T-helper 22 cell (primary cell): Measurements from ENCODE around the gene WDR19.
"Not testable (repeated sequence)": the region's sequence is repeated elsewhere in the genome, so short reads cannot be mapped to it uniquely, and the experiment has no call there.

Experiments
- DNase-seq: peaks from one replicate; pipeline ENCODE4 v3.0.0-alpha.2; 2020; ENCODE audit warnings: low read depth

Gene WDR19

DNA sequence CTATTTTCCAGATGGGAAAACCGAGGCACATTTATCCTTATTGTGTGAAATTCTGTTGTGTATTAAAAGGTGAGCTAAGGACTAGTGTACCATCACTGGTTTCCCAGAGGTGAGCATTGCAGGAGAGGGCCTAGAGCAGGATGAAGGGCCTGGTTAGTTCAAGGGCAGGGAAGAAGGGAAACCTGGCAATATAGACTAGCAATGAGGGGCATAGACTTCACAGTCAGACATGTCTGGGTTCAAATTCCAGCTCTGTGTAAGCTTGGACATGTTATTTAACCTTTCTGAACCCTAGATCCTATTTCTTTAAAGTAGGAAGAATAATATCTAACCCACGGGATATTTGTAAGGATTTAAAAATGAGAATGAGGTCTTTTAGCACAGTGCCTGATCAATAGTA is 50.8 kb downstream of the WDR19 start:
- no peak for DNase-seq

DNA sequence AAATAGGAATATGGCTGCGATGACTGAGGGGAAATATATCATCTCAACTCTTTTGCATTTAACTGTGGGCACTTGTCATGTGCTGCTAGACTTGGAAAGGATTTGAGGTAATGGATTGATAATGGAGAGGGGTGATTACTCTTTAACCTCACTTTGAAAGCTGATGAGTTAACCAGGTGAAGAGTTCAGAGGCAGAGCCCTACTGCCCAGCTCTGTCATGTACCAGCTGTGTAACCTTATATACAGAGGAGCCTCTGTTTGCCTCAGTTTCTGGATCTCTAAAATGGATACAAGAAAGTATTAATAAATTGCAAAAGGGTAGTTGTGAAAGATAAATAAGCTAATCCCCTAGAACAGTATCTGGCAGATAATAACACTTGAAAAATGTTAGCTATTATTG is 51.5 kb downstream of the WDR19 start:
- no peak for DNase-seq

DNA sequence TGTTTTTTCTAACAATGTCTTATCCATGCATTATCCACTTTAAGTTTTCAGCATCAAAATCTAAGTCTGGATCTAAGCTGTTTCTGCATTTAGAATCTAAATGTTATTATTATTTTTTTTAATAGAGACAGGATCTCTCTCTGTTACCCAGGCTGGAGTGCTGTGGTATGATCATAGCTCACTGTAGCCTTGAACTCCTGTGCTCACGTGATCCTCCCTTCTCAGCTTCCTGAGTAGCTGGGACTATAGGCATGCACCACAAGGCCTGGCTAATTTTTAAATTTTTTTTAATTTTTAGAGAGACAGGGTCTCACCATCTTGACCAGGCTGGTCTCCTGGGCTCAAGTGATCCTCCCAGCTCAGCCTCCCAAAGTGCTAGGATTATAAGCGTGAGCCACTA is 52.7 kb downstream of the WDR19 start:
- no peak for DNase-seq

DNA sequence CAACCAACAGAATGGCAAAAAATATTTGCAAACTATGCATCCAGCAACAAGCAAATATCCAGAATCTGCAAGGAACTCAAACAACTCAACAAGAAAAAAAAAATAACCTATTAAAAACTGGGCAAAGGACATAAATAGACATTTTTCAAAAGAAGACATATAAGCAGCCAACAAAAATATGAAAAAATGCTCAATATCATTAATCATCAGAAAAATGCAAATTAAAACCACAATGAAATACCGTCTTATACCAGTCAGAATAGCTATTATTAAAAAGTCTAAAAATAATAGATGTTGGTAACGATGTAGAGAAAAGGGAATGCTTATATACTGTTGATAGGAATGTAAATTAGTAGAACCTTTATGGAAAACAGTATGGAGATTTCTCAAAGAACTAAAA is 53.4 kb downstream of the WDR19 start:
- DNase-seq, result no peak

DNA sequence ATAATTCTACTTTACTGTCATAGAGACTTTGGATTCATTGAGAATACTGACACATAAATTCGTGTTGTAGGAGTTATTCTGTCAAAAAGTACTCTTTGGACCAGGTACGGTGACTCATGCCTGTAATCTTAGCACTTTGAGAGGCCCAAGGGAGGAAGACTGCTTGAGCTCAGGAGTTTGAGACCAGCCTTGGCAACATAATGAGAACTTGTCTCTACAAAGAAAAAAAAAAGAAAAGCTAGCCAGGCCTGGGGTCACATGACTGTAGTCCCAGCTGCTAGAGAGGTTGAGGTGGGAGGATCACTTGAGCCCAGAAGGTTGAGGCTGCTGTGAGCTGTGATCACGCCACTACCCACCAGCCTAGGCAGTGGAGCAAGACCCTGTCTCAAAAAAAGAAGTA is 54.9 kb downstream of the WDR19 start:
- DNase-seq, result no peak

DNA sequence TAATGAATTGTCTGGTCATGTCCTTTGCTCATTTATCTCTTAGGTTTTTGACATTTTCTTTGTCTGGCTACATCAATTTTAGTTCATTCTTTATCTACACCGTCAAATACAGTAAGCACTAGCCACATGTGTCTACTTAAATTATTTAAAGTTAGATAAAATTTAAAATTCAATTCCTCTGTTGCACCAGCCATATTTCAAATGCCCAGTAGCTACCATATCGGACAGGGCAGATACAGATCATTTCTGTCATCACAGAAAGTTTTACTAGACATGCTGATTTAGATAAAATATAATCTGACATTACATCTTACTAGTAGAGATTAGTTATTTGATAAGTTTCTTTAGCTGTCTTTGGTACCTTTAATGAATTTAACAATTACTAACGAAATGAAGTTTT is 61.1 kb downstream of the WDR19 start:
- no peak for DNase-seq

DNA sequence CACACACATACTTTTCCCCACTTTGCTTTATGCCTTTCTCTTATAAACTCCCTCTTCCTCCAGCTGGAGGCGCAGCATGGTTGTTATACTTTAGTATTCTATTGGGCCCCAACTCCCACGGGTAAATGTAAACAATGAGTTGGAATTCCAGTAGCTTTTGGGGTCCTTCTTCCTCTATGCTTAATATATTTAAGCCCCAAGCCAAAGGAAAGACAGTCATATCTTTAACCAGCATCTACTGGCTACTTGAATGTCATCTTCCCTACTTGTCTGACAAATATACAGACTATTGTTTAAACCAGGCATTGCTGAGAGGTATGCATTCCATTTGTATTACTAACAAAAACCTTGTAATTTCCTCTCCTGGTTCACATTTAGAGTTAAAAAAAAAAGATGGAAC is 72.9 kb downstream of the WDR19 start:
- no peak for DNase-seq

DNA sequence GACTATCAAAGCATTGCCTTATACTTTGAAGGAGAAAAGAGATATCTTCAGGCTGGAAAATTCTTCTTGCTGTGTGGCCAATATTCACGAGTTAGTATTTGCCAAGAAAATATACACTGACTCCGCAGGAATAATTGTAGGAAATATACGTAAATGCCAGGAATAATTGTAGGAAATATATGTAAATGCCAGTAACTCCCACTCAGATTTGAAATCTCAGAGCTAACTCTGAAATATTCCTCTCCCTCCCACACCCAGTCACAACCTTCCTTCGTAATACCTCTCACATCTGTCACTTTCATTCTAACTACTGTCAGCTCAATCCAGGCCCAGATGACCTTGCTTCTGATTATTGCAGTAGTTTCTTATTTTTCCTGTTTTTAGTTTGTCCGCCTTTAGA is 73.5 kb downstream of the WDR19 start:
- DNase-seq, result no peak

DNA sequence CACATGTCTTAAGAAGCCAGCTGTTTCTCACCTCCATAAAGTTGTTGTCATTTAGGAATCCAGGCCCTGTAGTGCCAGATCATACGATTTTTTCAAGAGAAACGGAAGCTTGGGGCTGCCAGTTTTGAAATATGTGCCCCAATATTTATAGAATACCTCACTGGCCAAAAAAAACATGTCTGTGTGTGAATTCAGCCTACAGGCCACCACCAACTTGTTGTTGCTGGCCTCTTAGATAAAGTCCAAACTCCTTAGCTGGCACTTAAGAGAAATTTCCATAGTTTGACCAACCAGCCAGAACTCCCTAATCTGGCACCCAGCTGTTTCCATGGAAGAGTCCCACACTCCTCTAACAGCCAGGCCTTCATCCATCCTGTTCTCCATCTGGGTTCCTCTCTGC is 74.1 kb downstream of the WDR19 start:
- DNase-seq, result no peak

DNA sequence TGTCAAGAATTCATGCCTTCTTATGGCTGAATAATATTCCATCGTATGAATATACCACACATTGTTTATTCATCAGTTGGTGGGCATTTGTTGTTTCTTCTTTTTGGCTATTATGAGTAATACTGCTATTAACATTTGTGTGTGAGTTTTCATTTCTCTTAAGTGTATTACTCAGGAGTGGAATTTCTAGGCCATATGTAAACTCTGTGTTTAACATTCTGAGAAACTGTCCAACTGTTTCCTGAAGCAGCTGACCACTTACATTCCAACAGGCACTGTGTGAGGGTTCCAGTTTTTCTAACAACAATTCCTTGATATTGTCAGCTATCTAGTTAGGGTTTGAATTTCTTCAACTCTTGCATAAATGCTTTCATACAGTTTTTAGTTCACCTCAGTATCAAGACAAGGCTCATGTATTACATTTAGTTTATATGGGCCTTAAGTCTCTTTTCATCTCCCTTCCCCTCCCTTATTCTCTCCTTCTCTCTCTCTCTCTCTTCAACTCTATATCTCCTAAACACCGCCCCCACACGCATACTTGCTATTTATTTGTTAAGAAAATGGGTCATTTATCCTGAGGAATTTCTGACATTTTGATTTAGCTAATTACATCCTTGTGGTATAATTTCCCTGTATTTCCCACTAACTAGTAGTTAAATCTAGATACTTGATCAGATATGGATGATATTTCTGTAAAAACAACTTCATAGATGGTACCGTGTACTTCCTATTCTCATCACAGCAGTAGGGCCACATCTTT is 77.4 kb downstream of the WDR19 start:
- no peak for DNase-seq

DNA sequence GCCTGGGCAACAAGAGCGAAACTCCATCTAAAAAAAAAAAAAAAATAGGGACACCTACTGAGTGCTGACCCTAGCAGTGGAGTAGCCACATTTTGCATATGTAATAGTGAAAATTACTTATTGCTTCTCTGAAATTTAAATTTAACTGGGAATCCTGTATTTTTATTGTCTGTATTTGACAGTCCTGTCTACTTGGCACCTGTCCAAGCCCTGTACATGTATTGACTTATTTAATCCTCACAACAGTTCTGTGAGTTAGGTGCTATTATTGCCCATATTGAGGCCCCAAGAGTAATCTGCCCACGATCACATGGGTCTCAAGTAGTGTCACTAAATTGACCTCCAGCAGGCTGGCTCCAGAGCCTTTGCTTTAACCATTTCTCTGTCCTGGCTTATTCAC is 81.6 kb downstream of the WDR19 start:
- no peak for DNase-seq

DNA sequence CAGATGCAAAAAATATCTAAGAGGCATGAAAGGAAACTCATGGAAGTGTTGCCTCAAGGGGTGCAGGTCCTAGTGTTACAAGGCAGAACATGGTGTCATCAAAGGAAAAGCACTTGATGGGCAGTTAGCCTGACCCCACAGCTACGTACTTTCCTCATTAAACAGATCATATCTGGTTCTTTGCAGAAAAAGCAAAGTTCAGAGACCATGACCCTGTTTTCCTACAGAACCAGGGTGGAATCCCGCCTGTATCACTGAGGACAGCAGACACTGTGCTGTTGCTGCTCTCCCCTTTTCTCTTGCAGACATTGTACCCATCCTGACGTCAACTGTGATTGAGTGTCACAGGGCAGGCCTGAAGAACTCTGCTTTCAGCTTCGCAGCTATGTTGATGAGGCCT is 92.2 kb downstream of the WDR19 start:
- DNase-seq, result no peak

DNA sequence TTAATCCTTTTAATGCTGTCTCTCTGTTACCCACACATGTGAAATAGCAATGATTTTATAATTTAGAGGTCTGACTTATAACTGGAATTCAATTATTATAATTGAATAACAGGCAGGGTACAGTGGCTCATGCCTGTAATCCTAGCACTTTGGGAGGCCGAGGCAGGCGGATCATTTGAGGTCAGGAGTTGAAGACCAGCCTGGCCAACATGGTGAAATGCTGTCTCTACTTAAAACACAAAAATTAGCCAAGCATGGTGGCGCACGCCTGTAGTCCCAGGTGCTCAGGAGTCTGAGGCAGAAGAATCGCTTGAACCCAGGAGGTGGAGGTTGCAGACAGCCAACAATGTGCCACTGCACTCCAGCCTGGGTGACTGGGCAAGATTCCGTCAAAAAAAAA is 95.3 kb downstream of the WDR19 start:
- not testable (repeated sequence) for DNase-seq

DNA sequence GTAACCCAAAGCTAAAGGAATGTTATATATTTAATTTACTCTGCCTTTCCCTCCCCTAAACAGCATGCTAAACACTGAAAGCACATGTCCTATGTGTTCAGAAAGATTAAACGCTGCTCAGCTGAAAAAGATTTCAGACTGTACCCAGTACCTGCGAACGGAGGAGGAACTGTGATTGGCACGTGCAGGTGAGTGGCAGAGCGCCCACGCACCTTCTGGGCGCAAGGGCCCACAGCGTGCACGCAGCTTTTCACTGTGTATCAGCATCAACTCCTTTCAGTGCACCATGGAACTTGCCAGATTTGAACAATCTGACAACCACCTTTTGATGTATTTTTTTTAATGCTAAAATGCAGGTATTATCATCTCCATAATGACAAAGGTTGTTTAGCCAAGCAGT is 96.1 kb downstream of the WDR19 start:
- no peak for DNase-seq

DNA sequence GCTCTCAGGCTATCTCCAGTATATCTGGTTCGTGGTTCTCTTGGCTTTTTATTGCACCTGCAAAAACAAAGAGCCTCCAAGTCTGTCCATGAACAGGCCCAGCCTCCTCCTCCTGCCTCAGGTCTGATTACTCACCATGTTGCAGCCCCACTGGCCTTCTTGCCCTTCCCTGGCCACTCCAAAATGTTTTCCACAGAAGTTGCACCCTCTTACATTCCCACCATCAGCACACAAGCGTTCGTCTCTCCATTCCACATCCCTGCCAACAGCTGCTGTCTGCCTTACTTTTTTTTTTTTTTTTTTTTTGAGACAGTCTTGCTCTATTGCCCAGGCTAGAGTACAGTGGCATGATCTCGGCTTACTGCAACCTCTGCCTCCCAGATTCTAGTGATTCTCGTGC is 97.1 kb downstream of the WDR19 start:
- DNase-seq, result no peak

DNA sequence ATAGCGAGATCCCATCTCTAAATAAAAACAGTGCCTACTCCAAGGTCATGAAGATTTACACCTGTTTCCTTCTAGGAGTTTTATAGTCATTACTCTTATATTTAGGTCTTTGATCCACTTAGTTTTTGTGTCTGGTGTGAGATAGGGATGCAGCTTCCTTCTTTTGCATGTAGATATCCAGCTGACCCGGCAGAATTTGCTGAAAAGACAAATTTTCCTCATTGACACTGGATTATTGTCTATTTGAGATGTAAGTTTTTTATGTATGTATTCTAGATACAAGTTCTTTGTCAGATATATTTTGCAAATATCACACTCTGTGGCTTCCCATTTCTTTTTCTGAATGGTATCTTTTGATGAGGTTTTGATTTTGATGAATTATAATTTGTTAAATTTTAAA is 98.4 kb downstream of the WDR19 start:
- no peak for DNase-seq

DNA sequence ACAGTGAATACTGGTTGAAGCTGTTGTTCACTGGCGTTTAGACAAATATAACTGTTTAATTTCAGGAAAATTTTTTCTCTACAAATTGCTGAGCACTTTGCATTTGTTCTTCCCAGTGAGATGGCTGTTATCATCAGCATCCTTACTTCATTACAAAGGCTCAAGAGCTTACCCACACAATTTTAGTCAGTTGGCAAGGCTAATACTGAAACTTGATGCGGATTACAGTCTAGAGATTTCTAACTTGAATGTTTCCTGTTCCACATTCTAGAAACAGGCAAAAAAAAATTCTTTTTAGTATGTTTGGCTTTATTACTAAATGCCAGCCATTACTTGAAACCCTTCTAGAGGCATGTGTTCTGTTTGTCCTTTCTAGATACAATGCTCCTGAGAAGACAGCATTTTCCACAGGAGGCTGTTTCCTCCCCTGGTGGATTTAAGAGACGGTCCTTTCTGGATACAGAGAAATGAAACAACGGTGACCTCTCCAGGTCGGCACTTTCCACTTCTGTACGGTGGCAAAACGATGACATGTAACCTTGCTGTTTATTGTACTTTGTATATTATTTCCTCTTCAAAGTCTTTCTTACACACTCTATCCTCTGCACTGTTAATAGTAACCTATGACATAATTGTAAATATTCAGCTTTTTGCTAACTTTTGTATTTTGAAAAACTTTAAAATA is 102.9 kb downstream of the WDR19 start:
- DNase-seq, result no peak

DNA sequence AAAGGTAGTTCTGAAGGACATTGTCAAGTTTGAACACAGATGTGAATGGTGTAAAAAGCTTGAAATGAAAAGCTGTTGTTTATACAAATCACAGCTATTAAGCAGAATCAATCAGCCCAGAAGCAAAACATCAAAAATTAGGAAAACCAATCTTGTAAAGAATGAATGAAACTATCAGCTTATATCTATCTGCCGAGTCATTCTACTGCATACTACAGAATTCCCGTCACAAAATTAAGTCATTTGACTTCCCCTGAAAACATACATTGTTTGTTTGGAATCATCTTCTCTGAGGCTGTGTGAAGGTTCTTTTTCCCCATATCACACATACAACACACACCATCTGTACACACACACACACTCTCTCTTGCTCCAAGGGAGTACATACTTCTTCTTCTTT is 103.5 kb downstream of the WDR19 start:
- DNase-seq, result no peak

DNA sequence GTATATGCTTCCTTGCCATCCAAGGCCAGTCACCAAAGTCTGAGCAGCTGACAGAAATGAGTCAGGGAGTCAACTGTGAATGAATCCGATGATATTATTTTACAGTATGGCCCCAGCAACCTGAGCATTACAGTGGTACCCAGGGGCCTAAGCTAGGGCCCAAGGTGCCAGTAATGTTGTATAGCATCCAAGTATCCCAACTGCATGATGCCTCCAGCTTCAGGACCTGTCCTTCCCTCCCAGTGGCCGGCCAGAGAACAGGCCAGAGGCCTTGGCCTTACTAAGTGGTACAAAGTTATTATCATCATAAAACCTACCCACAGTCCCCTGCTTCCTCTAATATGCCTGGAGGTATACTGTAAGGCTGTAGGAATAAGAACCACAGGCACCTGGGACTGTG is 103.9 kb downstream of the WDR19 start:
- DNase-seq, result no peak

DNA sequence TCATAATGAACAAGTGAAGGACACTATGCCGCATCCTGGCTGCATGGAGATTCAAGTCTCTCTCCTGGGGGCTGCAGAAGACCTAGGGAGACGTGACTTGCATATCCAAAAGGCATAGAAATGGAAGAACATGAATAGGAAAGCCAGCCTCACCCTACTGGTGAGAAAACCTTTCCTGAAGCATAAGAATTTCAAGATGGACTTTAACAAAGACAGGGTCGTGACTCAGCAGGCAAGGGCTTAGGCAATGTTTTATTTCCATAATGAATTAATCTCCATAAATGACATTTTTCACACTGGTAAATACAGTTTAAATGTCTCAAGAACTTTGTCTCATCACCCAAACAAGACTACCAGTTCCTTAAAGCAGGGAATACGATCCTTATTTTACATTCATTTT is 104.9 kb downstream of the WDR19 start:
- no peak for DNase-seq

DNA sequence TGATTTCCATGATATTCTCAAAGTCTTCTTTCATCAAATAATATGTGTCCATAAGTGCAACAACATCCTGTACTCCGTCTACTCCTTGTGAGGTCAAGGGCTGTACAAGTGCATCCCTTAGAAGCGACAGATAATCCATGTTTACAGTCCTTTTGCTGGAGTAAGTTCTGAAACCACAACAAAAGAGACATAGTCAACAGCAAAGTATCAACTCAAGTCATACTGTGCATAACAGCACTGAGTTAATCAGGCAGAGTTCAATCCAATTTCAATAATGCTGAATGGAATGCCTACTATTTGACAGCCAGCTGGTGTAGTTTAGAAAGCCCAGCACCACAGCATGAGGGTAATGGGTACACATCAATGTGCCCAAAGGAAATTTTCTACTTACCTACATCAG is 109.4 kb downstream of the WDR19 start:
- DNase-seq, result no peak

DNA sequence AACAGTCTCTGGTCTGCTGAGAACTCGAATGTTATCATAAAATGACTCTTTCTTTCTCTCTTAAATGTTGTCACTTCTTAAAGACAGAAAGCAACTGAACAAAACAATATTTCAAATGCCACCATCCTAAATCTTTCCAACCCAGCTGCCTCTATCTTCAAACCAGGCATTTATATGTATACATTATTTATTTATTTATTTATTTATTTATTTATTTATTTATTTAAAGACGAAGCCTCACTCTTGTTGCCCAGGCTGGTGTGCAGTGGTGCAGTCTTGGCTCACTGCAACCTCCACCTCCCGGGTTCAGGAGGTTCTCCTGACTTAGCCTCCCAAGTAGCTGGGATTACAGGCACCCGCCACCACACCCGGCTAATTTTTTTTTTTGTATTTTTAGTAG is 110.1 kb downstream of the WDR19 start:
- not testable (repeated sequence) for DNase-seq

DNA sequence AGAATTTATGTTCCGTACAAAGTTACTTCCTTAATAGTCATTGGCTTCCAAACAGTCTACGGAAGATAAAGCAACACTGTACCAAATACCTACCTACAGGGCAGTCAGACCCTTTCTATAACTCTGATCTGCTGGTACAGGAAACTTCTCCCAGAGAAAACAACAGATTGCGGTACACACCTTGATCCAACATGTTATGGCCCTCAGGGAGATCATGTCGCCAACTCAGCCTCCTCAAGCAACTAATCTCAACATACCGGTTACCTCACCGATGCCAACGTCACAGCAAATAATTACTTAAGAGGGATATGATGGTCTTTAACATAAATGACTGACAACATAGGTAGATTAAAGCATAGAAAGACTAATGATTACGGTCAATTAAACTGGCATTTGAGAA is 113.5 kb downstream of the WDR19 start:
- DNase-seq, result no peak

DNA sequence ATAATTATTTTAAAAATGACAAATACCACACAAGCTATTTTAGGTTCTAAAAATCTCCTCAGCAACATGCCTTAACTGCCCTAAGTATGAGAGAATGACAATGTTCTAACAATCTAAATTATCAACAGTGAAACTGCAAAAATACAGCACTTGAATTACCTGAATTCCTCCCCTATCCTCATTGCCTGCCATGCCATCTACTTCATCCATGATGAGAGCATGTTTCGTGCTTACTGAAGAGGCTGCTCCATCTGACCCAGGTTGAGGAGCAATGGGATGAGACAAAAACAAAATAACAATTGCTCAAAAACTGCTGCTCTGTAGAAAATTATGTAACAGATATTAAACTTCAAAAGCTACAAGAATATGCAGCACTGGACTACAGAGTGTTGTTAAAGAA is 120.6 kb downstream of the WDR19 start:
- no peak for DNase-seq
